Measurements from ENCODE around the gene GPC3.

GPC3 gene

DNA sequence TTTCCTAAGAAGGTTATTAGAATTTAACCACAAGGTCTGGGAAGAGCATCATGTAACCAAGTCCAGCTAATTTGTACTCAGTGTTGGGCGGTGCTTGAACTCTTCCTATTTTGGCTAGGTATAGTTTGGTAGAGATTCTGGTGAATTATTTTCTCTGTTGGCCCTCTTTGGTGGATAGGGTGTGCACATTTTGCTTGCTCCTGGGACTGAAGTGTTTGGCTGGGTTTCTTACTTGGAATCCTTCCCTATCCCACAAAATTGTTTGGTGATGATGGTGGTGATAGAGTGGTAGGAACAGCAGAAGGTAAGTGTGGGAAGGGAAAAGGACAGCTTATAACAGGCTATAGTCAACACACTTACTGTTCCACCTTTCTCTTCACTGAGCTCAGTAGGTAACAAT lies 375.3 kb downstream of the GPC3 start:
- TF ChIP-seq, protein P1, sequence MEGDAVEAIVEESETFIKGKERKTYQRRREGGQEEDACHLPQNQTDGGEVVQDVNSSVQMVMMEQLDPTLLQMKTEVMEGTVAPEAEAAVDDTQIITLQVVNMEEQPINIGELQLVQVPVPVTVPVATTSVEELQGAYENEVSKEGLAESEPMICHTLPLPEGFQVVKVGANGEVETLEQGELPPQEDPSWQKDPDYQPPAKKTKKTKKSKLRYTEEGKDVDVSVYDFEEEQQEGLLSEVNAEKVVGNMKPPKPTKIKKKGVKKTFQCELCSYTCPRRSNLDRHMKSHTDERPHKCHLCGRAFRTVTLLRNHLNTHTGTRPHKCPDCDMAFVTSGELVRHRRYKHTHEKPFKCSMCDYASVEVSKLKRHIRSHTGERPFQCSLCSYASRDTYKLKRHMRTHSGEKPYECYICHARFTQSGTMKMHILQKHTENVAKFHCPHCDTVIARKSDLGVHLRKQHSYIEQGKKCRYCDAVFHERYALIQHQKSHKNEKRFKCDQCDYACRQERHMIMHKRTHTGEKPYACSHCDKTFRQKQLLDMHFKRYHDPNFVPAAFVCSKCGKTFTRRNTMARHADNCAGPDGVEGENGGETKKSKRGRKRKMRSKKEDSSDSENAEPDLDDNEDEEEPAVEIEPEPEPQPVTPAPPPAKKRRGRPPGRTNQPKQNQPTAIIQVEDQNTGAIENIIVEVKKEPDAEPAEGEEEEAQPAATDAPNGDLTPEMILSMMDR (IDR thresholded peaks at IDR 0.05; ENCODE audit: low read depth, low read length) = no peak

DNA sequence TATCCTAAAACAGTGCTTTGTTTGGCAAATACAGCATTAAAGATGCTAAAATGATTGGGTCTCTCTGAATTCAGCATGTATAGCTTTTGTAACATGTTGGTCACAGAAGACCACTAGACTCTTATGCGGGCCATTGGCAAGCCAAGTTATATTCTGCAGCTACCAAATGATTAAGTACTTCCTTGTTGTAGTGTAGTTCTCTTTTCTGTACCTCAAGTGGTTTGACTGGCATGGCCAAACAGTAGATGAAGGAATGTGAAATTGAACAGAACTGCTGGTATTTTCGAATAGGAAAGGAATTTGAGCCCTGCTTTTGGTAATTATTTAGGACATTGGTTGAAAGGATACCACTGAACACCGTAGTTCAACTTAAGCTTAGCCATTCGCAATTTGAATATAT lies 376.2 kb downstream of the GPC3 start:
- TF ChIP-seq, protein P1 (IDR thresholded peaks at IDR 0.05; ENCODE audit: low read depth, low read length) = no peak
- no peak for DNase-seq (ENCODE audit: extremely low read depth, low read depth)

More for the DNA sequence above, 375.3 kb downstream of the GPC3 start:
- DNase-seq (ENCODE audit: extremely low read depth, low read depth) = no peak

DNA sequence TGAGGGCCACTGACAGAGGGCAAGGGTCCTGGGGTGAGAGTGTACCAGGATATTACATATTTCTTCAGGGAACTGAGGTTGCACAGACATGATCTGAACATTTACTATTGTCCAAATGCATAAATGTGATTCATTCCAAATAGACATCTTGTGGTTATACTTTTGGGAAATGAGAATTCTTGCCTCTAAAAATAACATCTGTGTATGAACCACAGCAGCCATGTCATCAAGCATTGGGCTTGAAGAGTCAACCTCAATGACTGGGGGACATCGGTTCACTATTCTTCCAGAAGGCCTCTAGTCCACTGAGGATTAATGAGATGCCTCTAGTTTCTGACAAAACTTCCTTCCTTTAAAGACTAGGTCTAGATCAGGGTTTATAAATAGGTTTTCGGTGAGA lies 377.0 kb downstream of the GPC3 start:
- DNase-seq (ENCODE audit: extremely low read depth, low read depth) = no peak
- TF ChIP-seq, protein P1 (IDR thresholded peaks at IDR 0.05; ENCODE audit: low read depth, low read length) = no peak

DNA sequence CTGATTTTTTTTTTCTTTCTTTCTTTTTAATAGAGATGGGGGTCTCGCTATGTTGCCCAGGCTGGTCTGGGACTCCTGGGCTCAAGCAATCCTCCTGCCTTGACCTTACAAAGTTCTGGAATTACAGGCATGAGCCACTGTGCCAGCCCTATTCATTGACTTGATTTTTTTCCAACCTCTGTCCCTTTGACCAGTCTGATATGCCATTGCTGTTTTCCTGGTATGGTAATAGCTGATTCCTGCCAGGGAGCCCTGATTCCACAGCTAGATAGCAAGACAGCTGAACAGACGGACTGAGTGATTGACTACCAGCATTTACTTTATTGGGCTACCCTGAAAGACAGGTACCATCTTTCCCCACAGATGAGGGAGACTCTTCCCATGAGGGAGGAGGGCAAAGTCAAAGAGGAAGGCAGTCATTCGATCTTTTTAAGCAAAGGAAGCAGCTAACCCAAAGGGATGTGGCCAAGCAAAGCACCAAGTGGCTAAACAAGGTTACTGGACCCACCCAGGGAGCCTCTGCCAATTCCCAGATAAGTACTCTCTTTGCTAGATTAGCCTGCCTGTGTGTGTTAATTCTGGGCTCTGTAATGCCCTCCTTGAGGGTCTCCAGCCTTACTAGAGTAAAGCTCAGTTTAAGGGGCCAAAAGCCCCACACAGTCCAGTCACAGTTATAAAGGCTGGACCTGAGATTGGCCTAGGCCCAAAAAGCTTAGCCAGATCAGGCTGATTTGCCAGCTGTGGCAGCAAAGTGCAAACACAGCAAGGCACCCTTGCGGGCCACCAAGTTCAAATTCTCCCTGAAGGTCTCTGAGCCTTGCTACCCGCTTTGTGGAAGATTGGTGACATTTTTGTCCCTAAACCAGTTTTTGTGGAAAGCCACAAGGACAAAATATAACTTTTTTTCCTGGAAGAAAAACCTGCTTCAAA lies 377.7 kb downstream of the GPC3 start:
- DNase-seq (ENCODE audit: extremely low read depth, low read depth) = no peak
- TF ChIP-seq, protein P1 (IDR thresholded peaks at IDR 0.05; ENCODE audit: low read depth, low read length) = no peak

DNA sequence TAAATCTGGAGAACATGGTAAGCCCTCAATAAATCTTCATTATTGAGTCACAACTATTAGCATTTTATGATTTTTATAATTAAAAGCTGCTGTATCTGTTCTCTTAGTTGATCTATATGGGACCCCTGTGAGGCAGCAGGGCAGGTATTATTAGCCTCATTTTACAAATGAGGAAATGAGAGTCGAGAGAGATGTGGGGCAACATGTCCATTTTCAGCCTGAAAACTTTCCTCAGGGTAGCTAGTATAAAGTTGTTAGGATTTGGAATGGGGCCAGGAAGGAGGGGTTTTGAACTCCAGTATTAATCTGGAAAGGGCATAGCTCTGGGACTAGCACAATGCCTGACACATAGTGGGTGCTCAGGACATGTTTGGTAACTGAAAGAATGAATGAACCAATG lies 378.4 kb downstream of the GPC3 start:
- no peak for DNase-seq (ENCODE audit: extremely low read depth, low read depth)
- TF ChIP-seq, protein P1 (IDR thresholded peaks at IDR 0.05; ENCODE audit: low read depth, low read length) = no peak

DNA sequence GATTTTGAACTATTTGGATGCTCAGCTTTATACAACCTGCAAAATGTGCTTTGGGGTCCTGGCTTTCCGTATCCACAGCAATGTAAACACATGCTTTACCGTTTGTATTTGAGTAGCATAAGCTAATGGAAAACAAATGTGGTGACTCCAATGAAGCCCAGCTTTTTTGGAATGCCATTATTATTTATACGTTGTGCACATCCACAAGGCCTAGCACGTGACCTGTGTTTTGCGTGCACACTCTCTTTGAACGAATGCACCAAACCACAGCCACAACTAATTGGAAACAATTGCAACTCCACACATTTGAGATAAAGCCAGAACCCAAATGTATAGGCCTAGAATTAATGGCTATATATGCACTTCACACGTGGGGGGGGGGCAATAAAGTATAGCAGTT lies 380.6 kb downstream of the GPC3 start:
- TF ChIP-seq, protein P1 (IDR thresholded peaks at IDR 0.05; ENCODE audit: low read depth, low read length) = no peak
- no peak for DNase-seq (ENCODE audit: extremely low read depth, low read depth)

DNA sequence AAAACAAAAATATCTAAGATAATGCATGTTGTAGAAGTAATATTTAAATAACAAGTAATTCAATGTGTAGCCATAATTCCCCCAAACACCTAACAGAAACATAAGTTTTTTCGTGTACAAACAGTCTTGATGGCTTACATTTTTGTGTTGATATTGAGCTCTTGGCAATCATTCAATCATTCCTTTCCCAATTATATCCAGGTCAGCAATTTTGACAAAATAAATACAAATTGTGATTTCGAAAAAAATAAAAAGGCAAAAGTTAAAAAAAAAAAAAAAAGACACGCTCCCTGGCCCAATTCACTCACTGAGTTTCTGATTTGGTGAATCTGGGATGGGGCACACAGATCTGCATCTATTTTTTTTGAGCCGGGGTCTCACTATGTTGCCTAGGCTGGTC lies 382.5 kb downstream of the GPC3 start:
- TF ChIP-seq, protein P1 (IDR thresholded peaks at IDR 0.05; ENCODE audit: low read depth, low read length) = no peak
- no peak for DNase-seq (ENCODE audit: extremely low read depth, low read depth)

All from AG09319 (cell line).